Activated naive CD8-positive, alpha-beta T cell treated with anti-CD3 and anti-CD28 coated beads, Interleukin-2, amount 50 U/mL, for 24 hours (primary cell): ENCODE results near the gene MMP10.

Experiments used
- ATAC-seq: fragments of 150-1000 bp; cut with Tn5 transposase; one replicate; pipeline ENCODE4 v1.10.0; 2021
- DNase-seq: peaks from one replicate; pipeline ENCODE4 v3.0.0; 2021
- H3K27ac Mint-ChIP-seq: one replicate; pipeline ENCODE4 v1.8.0; 2021; ENCODE audit warnings: mild to moderate bottlenecking, mixed read lengths
- H3K27me3 Mint-ChIP-seq: one replicate; pipeline ENCODE4 v1.8.0; 2021; ENCODE audit warnings: mixed read lengths
- H3K36me3 Mint-ChIP-seq: one replicate; pipeline ENCODE4 v1.8.0; 2021; ENCODE audit warnings: low read depth, mixed read lengths
- H3K4me1 Mint-ChIP-seq: one replicate; pipeline ENCODE4 v1.8.0; 2021; ENCODE audit warnings: mixed read lengths
- H3K4me3 Mint-ChIP-seq: one replicate; pipeline ENCODE4 v1.8.0; 2021; ENCODE audit warnings: mild to moderate bottlenecking, moderate library complexity, mixed read lengths
- H3K9me3 Mint-ChIP-seq: one replicate; pipeline ENCODE4 v1.8.0; 2021; ENCODE audit warnings: mixed read lengths

The MMP10 gene

GRCh38 chr11:102780491-102780918 lies at the start of gene MMP10:
TSS of gene MMP10 (minus strand) at chr11:102780628. CDS start at chr11:102780591, 37 bp downstream.
- Mint-ChIP-seq H3K4me3 (no peak within 1 kb of the TSS), H3K9me3 (peaks cover 3% of the 10 kb centered on the region), H3K27me3 (peaks cover 6% of the 10 kb centered on the region), H3K27ac (no peak within 1 kb of the TSS), H3K36me3 (no peaks in the 10 kb centered on the region), H3K4me1 (no peaks in the 10 kb centered on the region)
- no peak for DNase-seq
- ATAC-seq: no peak

GRCh38 chr11:102829316-102830000 lies 49.0 kb upstream of the MMP10 start:
- DNase-seq (no peak), ATAC-seq (no peak)
- Mint-ChIP-seq H3K4me1 (no peaks in the 10 kb centered on the region), H3K27me3 (peaks cover 25% of the 10 kb centered on the region), H3K27ac (no peak overlapping the region), H3K9me3 (no peaks in the 10 kb centered on the region), H3K36me3 (no peaks in the 10 kb centered on the region), H3K4me3 (no peak overlapping the region)

GRCh38 chr11:102824556-102824955 lies 44.1 kb upstream of the MMP10 start:
- peaks cover 5% of the 10 kb centered on the region for H3K27me3 Mint-ChIP-seq
- no peaks in the 10 kb centered on the region for H3K4me1 Mint-ChIP-seq
- no peaks in the 10 kb centered on the region for H3K36me3 Mint-ChIP-seq
- DNase-seq (no peak), ATAC-seq (no peak)
- H3K4me3 Mint-ChIP-seq: no peak overlapping the region
- no peak overlapping the region for H3K27ac Mint-ChIP-seq
- no peaks in the 10 kb centered on the region for H3K9me3 Mint-ChIP-seq

GRCh38 chr11:102819491-102819890 lies 39.1 kb upstream of the MMP10 start:
- H3K27ac Mint-ChIP-seq: no peak overlapping the region
- no peaks in the 10 kb centered on the region for H3K4me1 Mint-ChIP-seq
- no peaks in the 10 kb centered on the region for H3K27me3 Mint-ChIP-seq
- DNase-seq: no peak
- ATAC-seq: no peak
- H3K4me3 Mint-ChIP-seq: no peak overlapping the region
- H3K9me3 Mint-ChIP-seq: no peaks in the 10 kb centered on the region
- no peaks in the 10 kb centered on the region for H3K36me3 Mint-ChIP-seq

- ATAC-seq: no peak
- no peak overlapping the region for H3K27ac Mint-ChIP-seq
- H3K27me3 Mint-ChIP-seq: peaks cover 3% of the 10 kb centered on the region
- no peak overlapping the region for H3K4me3 Mint-ChIP-seq
- no peak for DNase-seq
- no peaks in the 10 kb centered on the region for H3K9me3 Mint-ChIP-seq
- H3K36me3 Mint-ChIP-seq: no peaks in the 10 kb centered on the region
- no peaks in the 10 kb centered on the region for H3K4me1 Mint-ChIP-seq
Measured at GRCh38 chr11:102813484-102813883, 33.1 kb upstream of the MMP10 start.

DNA sequence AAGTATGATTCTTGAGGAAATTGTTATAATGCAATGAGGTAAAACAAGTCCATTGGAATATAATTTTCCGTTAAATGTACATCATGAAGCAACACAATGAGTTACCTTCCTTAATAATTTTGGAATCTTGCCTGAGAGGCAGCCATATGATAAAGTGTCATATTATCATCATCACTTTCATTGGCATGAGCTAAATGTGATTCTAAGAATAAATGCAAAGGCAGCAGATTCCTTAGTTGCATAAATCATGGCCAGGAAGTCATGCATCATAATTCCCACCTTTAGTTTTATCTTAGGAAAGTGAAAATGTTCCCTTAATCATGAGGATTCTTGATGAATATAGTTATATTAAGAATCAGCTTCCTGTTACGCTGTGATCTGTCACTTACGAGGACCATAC lies 31.8 kb upstream of the MMP10 start:
- Mint-ChIP-seq H3K4me3 (no peak overlapping the region), H3K9me3 (no peaks in the 10 kb centered on the region), H3K4me1 (no peaks in the 10 kb centered on the region), H3K27me3 (peaks cover 3% of the 10 kb centered on the region), H3K27ac (no peak overlapping the region), H3K36me3 (no peaks in the 10 kb centered on the region)
- ATAC-seq (no peak), DNase-seq (no peak)

DNA sequence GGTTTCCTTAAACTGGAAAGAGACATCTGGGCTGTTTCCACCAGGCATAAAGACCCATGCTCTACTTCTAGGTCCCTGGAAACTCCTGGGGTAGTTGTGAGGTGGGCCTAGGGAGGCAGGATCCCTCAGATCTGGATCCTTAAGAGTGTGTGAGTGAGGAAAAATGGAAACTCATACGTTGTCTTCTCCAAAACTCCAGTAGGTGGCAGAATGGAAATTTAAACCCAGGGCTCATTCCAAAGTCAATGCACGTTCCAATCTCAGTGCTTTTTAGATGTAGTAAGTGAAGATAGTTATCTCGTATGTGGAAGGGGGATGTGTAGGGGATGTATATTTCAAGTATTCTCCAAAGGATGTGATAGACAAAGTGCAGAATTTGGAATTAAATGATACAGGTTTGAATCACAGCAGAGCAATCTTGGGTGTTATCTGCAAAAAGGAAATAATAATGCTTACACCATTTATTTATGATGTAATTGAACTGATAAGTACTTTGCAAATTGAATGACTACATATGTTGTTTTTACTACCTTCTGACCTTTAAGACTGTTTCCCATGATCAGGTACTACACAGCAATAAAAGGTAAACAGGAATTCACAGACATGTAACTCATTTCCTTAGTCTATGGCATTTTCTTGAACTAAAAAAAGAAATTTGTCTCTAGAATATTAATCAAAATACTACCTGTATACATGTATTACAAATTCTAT lies 30.7 kb upstream of the MMP10 start:
- Mint-ChIP-seq H3K36me3 (no peaks in the 10 kb centered on the region), H3K4me3 (no peak overlapping the region), H3K27ac (no peak overlapping the region), H3K9me3 (no peaks in the 10 kb centered on the region), H3K4me1 (no peaks in the 10 kb centered on the region), H3K27me3 (peaks cover 3% of the 10 kb centered on the region)
- ATAC-seq (no peak), DNase-seq (no peak)

GRCh38 chr11:102809971-102810370 lies 29.5 kb upstream of the MMP10 start:
- DNase-seq: no peak
- H3K27me3 Mint-ChIP-seq: peaks cover 3% of the 10 kb centered on the region
- H3K27ac Mint-ChIP-seq: no peak overlapping the region
- no peak for ATAC-seq
- H3K4me1 Mint-ChIP-seq: no peaks in the 10 kb centered on the region
- no peaks in the 10 kb centered on the region for H3K9me3 Mint-ChIP-seq
- no peak overlapping the region for H3K4me3 Mint-ChIP-seq
- no peaks in the 10 kb centered on the region for H3K36me3 Mint-ChIP-seq

- H3K4me1 Mint-ChIP-seq: no peaks in the 10 kb centered on the region
- ATAC-seq (no peak), DNase-seq (no peak)
- H3K27ac Mint-ChIP-seq: no peak overlapping the region
- no peaks in the 10 kb centered on the region for H3K9me3 Mint-ChIP-seq
- no peak overlapping the region for H3K4me3 Mint-ChIP-seq
- no peaks in the 10 kb centered on the region for H3K36me3 Mint-ChIP-seq
- H3K27me3 Mint-ChIP-seq: peaks cover 10% of the 10 kb centered on the region
Measured at GRCh38 chr11:102807921-102808320, 27.5 kb upstream of the MMP10 start.

GRCh38 chr11:102806296-102806695 lies 25.9 kb upstream of the MMP10 start:
- DNase-seq (no peak), ATAC-seq (no peak)
- Mint-ChIP-seq H3K27me3 (peaks cover 10% of the 10 kb centered on the region), H3K36me3 (no peaks in the 10 kb centered on the region), H3K9me3 (no peaks in the 10 kb centered on the region), H3K4me3 (no peak overlapping the region), H3K27ac (no peak overlapping the region), H3K4me1 (no peaks in the 10 kb centered on the region)

- H3K36me3 Mint-ChIP-seq: no peaks in the 10 kb centered on the region
- ATAC-seq (no peak), DNase-seq (no peak)
- H3K4me1 Mint-ChIP-seq: no peaks in the 10 kb centered on the region
- H3K4me3 Mint-ChIP-seq: no peak overlapping the region
- H3K27me3 Mint-ChIP-seq: peaks cover 7% of the 10 kb centered on the region
- no peaks in the 10 kb centered on the region for H3K9me3 Mint-ChIP-seq
- H3K27ac Mint-ChIP-seq: no peak overlapping the region
Measured at GRCh38 chr11:102802341-102802740, 21.9 kb upstream of the MMP10 start.

GRCh38 chr11:102800767-102801166 lies 20.3 kb upstream of the MMP10 start:
- Mint-ChIP-seq H3K27ac (no peak overlapping the region), H3K9me3 (no peaks in the 10 kb centered on the region), H3K36me3 (no peaks in the 10 kb centered on the region), H3K27me3 (peaks cover 7% of the 10 kb centered on the region), H3K4me1 (no peaks in the 10 kb centered on the region), H3K4me3 (no peak overlapping the region)
- no peak for DNase-seq
- no peak for ATAC-seq

DNA sequence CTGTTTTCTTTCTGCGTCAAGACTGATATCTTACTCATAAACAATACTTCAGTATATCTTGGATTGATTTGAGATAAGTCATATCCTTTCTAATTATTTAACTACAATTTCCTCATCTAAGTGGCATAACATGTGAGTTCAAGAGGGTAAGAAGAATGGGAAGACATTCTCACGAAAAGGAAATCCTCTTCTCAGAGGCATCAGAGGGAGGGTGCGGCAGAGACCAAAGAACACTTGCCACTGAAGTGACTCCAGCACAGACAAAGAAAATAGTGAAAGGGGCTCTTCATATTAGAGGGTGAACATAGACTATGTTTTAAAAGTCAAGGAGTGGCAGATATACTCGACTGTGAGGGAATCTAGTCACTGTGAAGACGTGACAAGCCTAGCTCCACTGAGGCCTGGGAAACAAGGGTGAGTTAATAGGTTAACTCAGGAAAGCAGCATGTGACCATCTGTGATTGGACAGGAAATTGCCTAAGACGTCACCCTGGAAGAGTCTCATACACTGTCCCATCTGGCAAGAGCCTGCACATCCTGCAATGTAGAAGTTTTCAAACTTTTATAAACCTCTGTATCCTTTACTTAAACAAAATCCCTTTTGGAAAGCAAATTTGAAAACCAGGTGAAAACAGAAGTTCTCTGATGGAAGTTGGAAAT lies 19.4 kb upstream of the MMP10 start:
- H3K4me1 Mint-ChIP-seq: no peaks in the 10 kb centered on the region
- no peak for DNase-seq
- no peak for ATAC-seq
- H3K27me3 Mint-ChIP-seq: peaks cover 7% of the 10 kb centered on the region
- H3K4me3 Mint-ChIP-seq: no peak overlapping the region
- no peak overlapping the region for H3K27ac Mint-ChIP-seq
- no peaks in the 10 kb centered on the region for H3K9me3 Mint-ChIP-seq
- no peaks in the 10 kb centered on the region for H3K36me3 Mint-ChIP-seq

DNA sequence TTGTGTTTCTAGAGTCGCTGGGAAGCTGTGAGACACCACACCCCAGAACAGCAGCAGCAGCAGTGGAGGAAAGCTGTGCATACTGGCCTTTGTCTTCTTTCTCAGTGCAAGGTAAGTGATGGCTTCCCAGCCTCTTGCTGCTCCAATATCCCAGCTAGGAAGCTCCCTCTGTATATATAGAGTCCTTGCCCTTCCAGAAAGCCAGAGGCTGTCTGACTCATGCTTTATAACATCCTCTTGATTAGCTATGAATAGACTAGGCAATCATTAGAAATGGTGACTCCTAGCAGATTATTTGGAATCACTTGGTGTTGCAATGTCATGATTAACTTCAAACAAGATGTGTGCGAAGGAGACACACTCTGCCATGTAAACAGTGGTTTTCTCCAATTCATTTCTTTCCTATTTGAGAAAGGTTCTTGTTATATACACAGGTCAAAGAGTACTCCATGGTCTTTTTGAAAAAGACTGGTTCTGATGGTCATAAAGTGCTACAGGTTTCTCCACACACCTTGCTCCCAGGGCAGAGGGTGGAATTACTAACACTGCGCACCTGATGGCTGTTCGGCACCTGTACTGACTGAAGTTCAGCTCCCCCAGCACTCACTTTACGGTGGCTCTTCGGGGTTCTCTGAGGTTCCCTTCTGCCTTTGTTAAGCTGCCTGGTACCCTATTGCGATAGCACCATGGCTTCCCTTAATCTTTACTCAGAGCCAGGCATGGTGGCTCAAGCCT lies 17.8 kb upstream of the MMP10 start, which contains the start of gene MMP1:
MMP1 (minus strand) TSS at position 149 of the 735 bp plus-strand sequence; CDS start at position 81, 68 bp downstream.
- Mint-ChIP-seq H3K9me3 (no peaks in the 10 kb centered on the region), H3K27ac (no peak within 1 kb of the TSS), H3K36me3 (no peaks in the 10 kb centered on the region), H3K4me3 (no peak within 1 kb of the TSS), H3K27me3 (no peaks in the 10 kb centered on the region), H3K4me1 (no peaks in the 10 kb centered on the region)
- ATAC-seq: no peak
- no peak for DNase-seq
